Neural crest cell (in vitro differentiated cells): ENCODE results near the gene SBF1. TPM values are rescaled to one million over a fixed set of nuclear protein-coding genes. Genes with fewer than 3 reads are reported as not detected.

Source experiments
- DNase-seq: peaks from one replicate; pipeline ENCODE4 v3.0.0; 2021; ENCODE audit warnings: low read depth, mixed read lengths, low spot score
- H3K27ac Mint-ChIP-seq: one replicate; pipeline ENCODE4 v1.8.0; 2021; ENCODE audit warnings: mild to moderate bottlenecking, mixed read lengths; ENCODE audit not compliant: unreplicated experiment
- H3K27me3 Mint-ChIP-seq: 2 replicates; pipeline ENCODE4 v1.8.0; 2021; ENCODE audit warnings: low read depth, mild to moderate bottlenecking, mixed read lengths
- H3K36me3 Mint-ChIP-seq: 2 replicates; pipeline ENCODE4 v1.8.0; 2021; ENCODE audit warnings: low read depth, mild to moderate bottlenecking, mixed read lengths
- H3K4me1 Mint-ChIP-seq: 2 replicates; pipeline ENCODE4 v1.8.0; 2021; ENCODE audit warnings: mixed read lengths
- H3K4me3 Mint-ChIP-seq: one replicate; pipeline ENCODE4 v1.8.0; 2021; ENCODE audit warnings: mild to moderate bottlenecking, mixed read lengths
- H3K9me3 Mint-ChIP-seq: 2 replicates; pipeline ENCODE4 v1.8.0; 2021; ENCODE audit warnings: mixed read lengths
- total RNA-seq: library from RNA; stranded (reverse); gene quantifications from 2 replicates; pipeline ENCODE4 v1.2.1, GENCODE V29; 2021
- TF ChIP-seq, protein P1 (sequence below): fragments of 200-600 bp; sonication (generic); conservative IDR thresholded peaks from 2 replicates; pipeline ENCODE4 v1.5.0; 2021; ENCODE audit warnings: antibody characterized with exemption, mild to moderate bottlenecking

Gene SBF1
- total RNA-seq, 1 donor from 2014 or later, result 130 TPM

GRCh38 chr22:50423956-50424355 is 50.9 kb downstream of the SBF1 start:
- no peaks in the 10 kb centered on the region for H3K4me1 Mint-ChIP-seq
- no peak for DNase-seq
- H3K4me3 Mint-ChIP-seq, result no peak overlapping the region
- no peaks in the 10 kb centered on the region for H3K27me3 Mint-ChIP-seq
- peaks cover 13% of the 10 kb centered on the region for H3K36me3 Mint-ChIP-seq
- H3K27ac Mint-ChIP-seq, result no peak overlapping the region
- TF ChIP-seq, protein P1, sequence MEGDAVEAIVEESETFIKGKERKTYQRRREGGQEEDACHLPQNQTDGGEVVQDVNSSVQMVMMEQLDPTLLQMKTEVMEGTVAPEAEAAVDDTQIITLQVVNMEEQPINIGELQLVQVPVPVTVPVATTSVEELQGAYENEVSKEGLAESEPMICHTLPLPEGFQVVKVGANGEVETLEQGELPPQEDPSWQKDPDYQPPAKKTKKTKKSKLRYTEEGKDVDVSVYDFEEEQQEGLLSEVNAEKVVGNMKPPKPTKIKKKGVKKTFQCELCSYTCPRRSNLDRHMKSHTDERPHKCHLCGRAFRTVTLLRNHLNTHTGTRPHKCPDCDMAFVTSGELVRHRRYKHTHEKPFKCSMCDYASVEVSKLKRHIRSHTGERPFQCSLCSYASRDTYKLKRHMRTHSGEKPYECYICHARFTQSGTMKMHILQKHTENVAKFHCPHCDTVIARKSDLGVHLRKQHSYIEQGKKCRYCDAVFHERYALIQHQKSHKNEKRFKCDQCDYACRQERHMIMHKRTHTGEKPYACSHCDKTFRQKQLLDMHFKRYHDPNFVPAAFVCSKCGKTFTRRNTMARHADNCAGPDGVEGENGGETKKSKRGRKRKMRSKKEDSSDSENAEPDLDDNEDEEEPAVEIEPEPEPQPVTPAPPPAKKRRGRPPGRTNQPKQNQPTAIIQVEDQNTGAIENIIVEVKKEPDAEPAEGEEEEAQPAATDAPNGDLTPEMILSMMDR, result no peak
- no peaks in the 10 kb centered on the region for H3K9me3 Mint-ChIP-seq

DNA sequence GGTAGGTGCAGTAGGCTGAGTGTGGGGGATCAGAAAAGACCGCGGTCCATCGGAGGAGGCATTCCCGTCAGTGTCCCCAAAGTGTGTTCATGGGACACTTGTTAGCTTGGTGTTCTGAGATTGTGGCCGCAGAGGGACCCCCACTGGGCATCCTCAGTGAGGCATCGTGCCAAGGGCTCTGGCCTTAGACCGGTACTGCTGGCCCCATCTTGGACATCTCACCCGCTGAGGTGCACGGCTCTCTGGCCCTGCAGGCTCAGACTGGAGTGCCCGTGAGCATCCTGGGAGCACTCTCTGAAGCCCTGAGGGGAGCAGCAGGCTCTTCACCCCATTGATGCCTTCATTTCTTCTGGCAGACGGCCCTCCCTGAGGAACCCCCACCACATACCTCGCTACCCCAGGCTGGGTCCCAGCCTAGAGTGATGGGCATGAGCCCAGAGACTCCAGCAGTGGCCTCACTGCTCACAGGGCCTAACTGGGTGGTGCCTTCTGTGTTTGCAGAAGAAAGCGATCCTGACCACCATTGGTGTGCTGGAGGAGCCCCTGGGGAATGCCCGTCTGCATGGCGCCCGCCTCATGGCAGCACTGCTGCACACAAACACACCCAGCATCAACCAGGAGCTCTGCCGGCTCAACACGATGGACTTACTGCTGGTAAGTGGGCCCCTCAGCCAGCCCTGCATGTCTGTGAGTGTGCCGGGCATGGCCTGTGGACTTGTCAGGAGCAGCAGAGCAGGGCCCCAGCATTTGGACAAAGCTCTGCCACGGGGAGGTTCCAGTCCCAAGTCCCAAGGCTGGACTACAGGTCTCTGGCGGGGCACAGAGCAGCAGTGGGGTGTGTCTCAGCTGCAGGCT is 51.6 kb downstream of the SBF1 start:
- no peaks in the 10 kb centered on the region for H3K9me3 Mint-ChIP-seq
- H3K36me3 Mint-ChIP-seq, result peaks cover 12% of the 10 kb centered on the region

DNA sequence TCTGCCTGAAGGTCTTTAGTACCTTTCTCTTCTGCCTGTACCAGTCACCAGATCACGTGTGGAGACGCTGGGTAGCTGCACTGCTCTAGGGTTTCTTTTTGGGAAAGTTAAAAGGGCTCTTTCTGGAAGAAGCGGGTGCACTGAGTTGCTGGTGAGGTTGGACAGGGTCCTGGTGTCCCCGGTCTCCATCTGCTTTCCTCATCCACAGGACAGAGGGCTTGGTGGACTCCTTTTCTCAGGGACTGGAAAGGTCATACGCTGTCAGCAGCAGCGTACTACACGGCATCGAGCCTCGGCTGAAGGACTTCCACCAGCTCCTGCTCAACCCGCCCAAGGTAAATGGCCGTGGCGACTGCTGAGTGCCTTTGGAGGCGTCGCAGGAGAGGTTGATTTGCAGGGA is 52.8 kb downstream of the SBF1 start:
- Mint-ChIP-seq H3K36me3 (peaks cover 7% of the 10 kb centered on the region), H3K27ac (no peak overlapping the region), H3K4me3 (no peak overlapping the region), H3K4me1 (no peaks in the 10 kb centered on the region), H3K9me3 (no peaks in the 10 kb centered on the region), H3K27me3 (no peaks in the 10 kb centered on the region)
- TF ChIP-seq, protein P1, result no peak
- DNase-seq, result no peak

More for the DNA sequence above, 51.6 kb downstream of the SBF1 start:
- Mint-ChIP-seq H3K27ac (no peak overlapping the region), H3K4me3 (no peak overlapping the region), H3K4me1 (no peaks in the 10 kb centered on the region), H3K27me3 (no peaks in the 10 kb centered on the region)
- TF ChIP-seq, protein P1, result no peak
- no peak for DNase-seq

DNA sequence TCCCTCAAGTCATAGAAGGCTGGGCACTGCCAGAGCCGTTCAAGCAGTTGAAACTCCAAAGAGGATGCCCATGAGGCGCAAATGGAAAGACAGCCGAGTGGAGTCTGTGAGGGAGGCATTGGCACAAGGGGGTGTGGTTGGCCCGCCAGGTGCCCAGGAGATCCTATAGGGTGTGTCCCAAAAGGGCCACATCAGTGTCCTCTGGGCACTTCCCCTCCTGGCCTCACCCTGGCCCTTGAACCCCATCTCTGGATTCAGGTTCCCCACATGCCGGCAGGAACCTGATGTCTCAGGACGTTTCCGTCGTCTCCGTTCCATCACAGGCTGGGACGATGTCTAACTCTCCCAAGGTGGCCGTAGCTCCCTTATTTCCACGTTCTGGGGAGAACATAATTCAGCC is 54.3 kb downstream of the SBF1 start:
- no peaks in the 10 kb centered on the region for H3K9me3 Mint-ChIP-seq
- no peak for DNase-seq
- H3K27me3 Mint-ChIP-seq, result no peaks in the 10 kb centered on the region
- peaks cover 4% of the 10 kb centered on the region for H3K36me3 Mint-ChIP-seq
- no peak overlapping the region for H3K27ac Mint-ChIP-seq
- TF ChIP-seq, protein P1, result no peak
- H3K4me3 Mint-ChIP-seq, result no peak overlapping the region
- H3K4me1 Mint-ChIP-seq, result no peaks in the 10 kb centered on the region

DNA sequence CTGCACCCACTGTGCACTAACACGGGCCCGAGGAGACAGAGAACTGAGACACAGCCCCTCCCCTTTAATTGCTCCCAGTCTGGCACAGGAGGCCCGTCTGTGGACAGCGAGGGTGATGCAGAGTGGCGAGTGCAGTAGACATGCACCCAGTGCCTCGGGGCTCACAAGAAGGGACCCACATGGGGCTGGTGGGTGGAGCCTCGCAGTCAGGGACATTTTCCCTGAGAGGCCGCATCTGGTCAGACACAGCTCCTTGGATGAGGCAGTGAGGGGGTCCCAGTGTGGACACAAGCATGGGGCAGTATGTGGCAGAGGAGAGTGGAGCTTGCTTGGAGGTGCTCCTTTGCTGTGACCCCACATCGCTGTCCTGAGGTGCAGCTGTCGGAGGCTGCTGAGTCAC is 54.8 kb downstream of the SBF1 start:
- no peak overlapping the region for H3K4me3 Mint-ChIP-seq
- TF ChIP-seq, protein P1, result no peak
- H3K27me3 Mint-ChIP-seq, result no peaks in the 10 kb centered on the region
- no peaks in the 10 kb centered on the region for H3K4me1 Mint-ChIP-seq
- H3K9me3 Mint-ChIP-seq, result no peaks in the 10 kb centered on the region
- no peak overlapping the region for H3K27ac Mint-ChIP-seq
- DNase-seq, result no peak
- peaks cover 2% of the 10 kb centered on the region for H3K36me3 Mint-ChIP-seq
